A549 (cell line): ENCODE measurements around the gene KCNMB1. TPM values are rescaled to one million over a fixed set of nuclear protein-coding genes. Genes with fewer than 3 reads are reported as not detected.

Source experiments
- ATAC-seq, 2 experiments: fragments of 200-7000 bp in 1 of 2; fragments of >200 bp in 1 of 2; cut with Nextera tagmentation in 1 of 2; cut with Tn5 transposase in 1 of 2; 3 replicates each; pipeline versions ENCODE4 v1.8.0 to v1.9.1; 2018 to 2020; ENCODE audit warnings: mild to moderate bottlenecking in 1 of 2, moderate library complexity in 1 of 2
- CTCF ChIA-PET: fragments of 300-600 bp; sonication (Branson Sonifier 250); formaldehyde crosslinking; extraction: SDS; loops from one replicate; lab custom pipeline; 2021; ENCODE audit warnings: antibody characterized with exemption, inconsistent platforms; lab: Yijun Ruan, JAX
- POLR2A ChIA-PET: fragments of 350-600 bp; formaldehyde crosslinking; extraction: SDS; loops from one replicate; lab custom pipeline; 2021; ENCODE audit warnings: antibody characterized with exemption, inconsistent platforms; lab: Yijun Ruan, JAX
- DNase-seq, 2 experiments: peaks; one replicate each; pipeline versions ENCODE4 v3.0.0 to v3.0.0-alpha.2; 2011 to 2016; ENCODE audit warnings: low read depth in 1 of 2, low spot score in 1 of 2
- FAIRE-seq: peaks from 2 replicates; lab custom pipeline; 2011; peaks lifted over from hg19 to GRCh38; lab: Jason Lieb, UNC
- H3K27ac ChIP-seq, 2 experiments: fragments of >200 bp; sonication (Bioruptor Twin); formaldehyde crosslinking; 3 replicates each; pipeline ENCODE4 v1.5.1; 2016 to 2017
- H3K4me1 ChIP-seq: fragments of >200 bp; sonication (Bioruptor Twin); formaldehyde crosslinking; 3 replicates; pipeline ENCODE4 v1.6.1; 2016
- H3K4me2 ChIP-seq: fragments of >200 bp; sonication (Bioruptor Twin); formaldehyde crosslinking; 3 replicates; pipeline ENCODE4 v1.6.1; 2016
- H3K4me3 ChIP-seq: fragments of >200 bp; sonication (Bioruptor Twin); formaldehyde crosslinking; 3 replicates; pipeline ENCODE4 v1.5.1; 2016
- H3K9me3 ChIP-seq: fragments of >200 bp; sonication (Bioruptor Twin); formaldehyde crosslinking; 3 replicates; pipeline ENCODE4 v1.6.1; 2016
- BHLHE40 ChIP-seq: IDR thresholded peaks from 2 replicates; pipeline ENCODE4 v1.6.1; 2012; ENCODE audit warnings: low read depth, low read length, inconsistent platforms
- CBX2 ChIP-seq: fragments of 200-600 bp; sonication (generic); IDR thresholded peaks from 2 replicates; pipeline ENCODE4 v1.6.1; 2016; ENCODE audit warnings: low read depth, mild to moderate bottlenecking, borderline replicate concordance
- EHMT2 ChIP-seq: fragments of 200-600 bp; sonication (generic); IDR thresholded peaks from 2 replicates; pipeline ENCODE4 v1.6.1; 2016; ENCODE audit warnings: antibody characterized with exemption, low read depth, mild to moderate bottlenecking, moderate library complexity
- ESRRA ChIP-seq: fragments of 150-350 bp; IDR thresholded peaks from 2 replicates; pipeline ENCODE4 v1.6.1; 2014; ENCODE audit warnings: mild to moderate bottlenecking, low read length, borderline replicate concordance
- FOXS1 ChIP-seq: fragments of 250-450 bp; sonication (Bioruptor Pico); IDR thresholded peaks from 2 replicates; pipeline ENCODE4 v1.5.0; 2020; ENCODE audit warnings: mild to moderate bottlenecking, moderate library complexity
- GATA3 ChIP-seq: IDR thresholded peaks from 2 replicates; pipeline ENCODE4 v1.6.1; 2012; ENCODE audit warnings: borderline replicate concordance
- HEYL ChIP-seq: fragments of 250-450 bp; sonication (Bioruptor Pico); IDR thresholded peaks from 2 replicates; pipeline ENCODE4 v1.8.0; 2021; ENCODE audit warnings: mild to moderate bottlenecking, moderate library complexity
- HMGXB4 ChIP-seq: fragments of 250-450 bp; sonication (Bioruptor Pico); IDR thresholded peaks from 2 replicates; pipeline ENCODE4 v1.5.0; 2021; ENCODE audit warnings: mild to moderate bottlenecking, moderate library complexity, borderline replicate concordance
- HOXA7 ChIP-seq: fragments of 250-450 bp; sonication (Bioruptor Pico); IDR thresholded peaks from 2 replicates; pipeline ENCODE4 v1.5.0; 2020; ENCODE audit warnings: mild to moderate bottlenecking, moderate library complexity
- HOXB5 ChIP-seq: fragments of 250-450 bp; sonication (Bioruptor Pico); IDR thresholded peaks from 2 replicates; pipeline ENCODE4 v1.5.0; 2020; ENCODE audit warnings: mild to moderate bottlenecking, moderate library complexity
- MAZ ChIP-seq: fragments of 150-350 bp; IDR thresholded peaks from 2 replicates; pipeline ENCODE4 v1.6.1; 2014; ENCODE audit warnings: antibody characterized with exemption, low read depth, low read length, borderline replicate concordance
- MYC ChIP-seq: IDR thresholded peaks from 2 replicates; pipeline ENCODE4 v1.6.1; 2012; ENCODE audit warnings: mild to moderate bottlenecking, inconsistent platforms, low read length, improper control_type of control experiment, borderline replicate concordance
- NFE2L2 ChIP-seq: fragments of 150-350 bp; conservative IDR thresholded peaks from 2 replicates; pipeline ENCODE4 v1.6.1; 2014; ENCODE audit warnings: low read length
- NR3C1 ChIP-seq: fragments of >200 bp; sonication (Bioruptor Twin); formaldehyde crosslinking; IDR thresholded peaks from 3 replicates; pipeline ENCODE4 v1.6.1; 2017
- RFX5 ChIP-seq: fragments of 450-650 bp; IDR thresholded peaks from 2 replicates; pipeline ENCODE4 v1.7.1; 2014; ENCODE audit warnings: antibody characterized with exemption, mild to moderate bottlenecking, moderate library complexity
- SMC3 ChIP-seq: fragments of >200 bp; sonication (Bioruptor Twin); formaldehyde crosslinking; IDR thresholded peaks from 3 replicates; pipeline ENCODE4 v1.6.1; 2018; ENCODE audit warnings: inconsistent platforms
- TP53 ChIP-seq: fragments of 250-450 bp; sonication (Bioruptor Pico); IDR thresholded peaks from 2 replicates; pipeline ENCODE4 v1.5.0; 2021; ENCODE audit warnings: mild to moderate bottlenecking, moderate library complexity
- ZFP36 ChIP-seq: fragments of 450-650 bp; IDR thresholded peaks from 2 replicates; pipeline ENCODE4 v1.6.1; 2014; ENCODE audit warnings: borderline replicate concordance; ENCODE audit not compliant: partially characterized antibody
- ZSCAN20 ChIP-seq: fragments of 250-450 bp; sonication (Bioruptor Pico); IDR thresholded peaks from 2 replicates; pipeline ENCODE4 v1.8.0; 2022; ENCODE audit warnings: mild to moderate bottlenecking, moderate library complexity
- WGBS: methylation state at CpG from one replicate; pipeline ENCODE4 v1.1.6; 2017; ENCODE audit errors: missing lambda C conversion rate; 5-methylcytosine and 5-hydroxymethylcytosine counted together
- polyA minus RNA-seq: library from RNA; depleted of rRNA, polyadenylated mRNA; stranded (reverse); fragments of >200 nt; gene quantifications from 2 replicates; pipeline ENCODE4 v1.2.3, GENCODE V29; 2011; rRNA and poly(A)+ RNA removed
- polyA plus RNA-seq, 4 experiments: library from polyadenylated mRNA; depleted of rRNA in 3 of 4; stranded (reverse); fragments of >200 nt; fragmentation: RNase III in 1 of 4; extraction: RNeasy Plus Mini Kit Qiagen cat#74134 plus additional on column Dnase treatment in 1 of 4; gene quantifications; 2 replicates in 3 of 4; 3 replicates in 1 of 4; pipeline ENCODE4 v1.2.3, GENCODE V29; 2011 to 2017

Gene KCNMB1
- polyA plus RNA-seq (2011; rRNA removed) = not detected in 2 replicates
- polyA plus RNA-seq (2012; cell fraction: cytosol; rRNA removed) = not detected in 2 replicates
- not detected in 2 replicates for polyA plus RNA-seq (2012; cell fraction: nucleus; rRNA removed)
- polyA plus RNA-seq (2017; fragmentation: RNase III; extraction: RNeasy Plus Mini Kit Qiagen cat#74134 plus additional on column Dnase treatment) = not detected in 3 replicates
- polyA minus RNA-seq = not detected in 2 replicates

GRCh38 chr5:170388818-170389549, at the start of gene KCNMB1:
KCNMB1 (minus strand) TSS chr5:170389367; CDS start chr5:170385447, 3,920 bp downstream.
- no peaks in the 10 kb centered on the region for H3K4me1 ChIP-seq
- TF ChIP-seq ZSCAN20 (no peak), GATA3 (no peak), MYC (no peak), SMC3 (no peak), ESRRA (no peak), MAZ (no peak), EHMT2 (no peak), TP53 (CRISPR knock-in tag) (no peak), NFE2L2 (no peak), ZFP36 (no peak), HMGXB4 (CRISPR knock-in tag) (no peak), RFX5 (no peak), NR3C1 (no peak), CBX2 (no peak), HOXA7 (CRISPR knock-in tag) (no peak)
- POLR2A ChIA-PET = interaction anchor here (0.6 kb wide), 1 partner anchor 9 kb away, joined by 5 read pairs; no protein-coding TSS in a partner anchor
- no peak within 1 kb of the TSS for H3K27ac ChIP-seq
- CTCF ChIA-PET = interaction anchor here (0.6 to 1.6 kb wide), 5 partner anchors 8 to 396 kb away, joined by 3 to 4 read pairs (median 3); no protein-coding TSS in a partner anchor
- 41% methylated on average over 13 of the region's 15 CpGs for WGBS
- H3K9me3 ChIP-seq = no peaks in the 10 kb centered on the region
- FAIRE-seq = no peak
- ATAC-seq = peak; percentile 10 to 42; a peak in 3 of 6 replicates
- H3K4me3 ChIP-seq = no peak within 1 kb of the TSS
- H3K4me2 ChIP-seq = no peak within 1 kb of the TSS
- DNase-seq = no peak

GRCh38 chr5:170438581-170438980, 49.4 kb upstream of the KCNMB1 start:
- Histone ChIP-seq H3K4me3 (no peak overlapping the region), H3K27ac (no peak overlapping the region), H3K9me3 (0 out of 3 replicates have a peak, but pooled peaks cover under 1% of the 10 kb centered on the region), H3K4me1 (no peaks in the 10 kb centered on the region), H3K4me2 (no peak overlapping the region)
- no peak for DNase-seq
- ChIA-PET CTCF (interaction anchor here (0.6 to 2.6 kb wide), 7 partner anchors 18 to 200 kb away, joined by 3 to 25 read pairs (median 4); no protein-coding TSS in a partner anchor), POLR2A (no interaction called here)
- FAIRE-seq = no peak
- 74% methylated on average over 7 of the region's 8 CpGs for WGBS
- peak; percentile 23 for TF ChIP-seq ZFP36
- TF ChIP-seq BHLHE40 = no peak
- no peak for ATAC-seq

DNA sequence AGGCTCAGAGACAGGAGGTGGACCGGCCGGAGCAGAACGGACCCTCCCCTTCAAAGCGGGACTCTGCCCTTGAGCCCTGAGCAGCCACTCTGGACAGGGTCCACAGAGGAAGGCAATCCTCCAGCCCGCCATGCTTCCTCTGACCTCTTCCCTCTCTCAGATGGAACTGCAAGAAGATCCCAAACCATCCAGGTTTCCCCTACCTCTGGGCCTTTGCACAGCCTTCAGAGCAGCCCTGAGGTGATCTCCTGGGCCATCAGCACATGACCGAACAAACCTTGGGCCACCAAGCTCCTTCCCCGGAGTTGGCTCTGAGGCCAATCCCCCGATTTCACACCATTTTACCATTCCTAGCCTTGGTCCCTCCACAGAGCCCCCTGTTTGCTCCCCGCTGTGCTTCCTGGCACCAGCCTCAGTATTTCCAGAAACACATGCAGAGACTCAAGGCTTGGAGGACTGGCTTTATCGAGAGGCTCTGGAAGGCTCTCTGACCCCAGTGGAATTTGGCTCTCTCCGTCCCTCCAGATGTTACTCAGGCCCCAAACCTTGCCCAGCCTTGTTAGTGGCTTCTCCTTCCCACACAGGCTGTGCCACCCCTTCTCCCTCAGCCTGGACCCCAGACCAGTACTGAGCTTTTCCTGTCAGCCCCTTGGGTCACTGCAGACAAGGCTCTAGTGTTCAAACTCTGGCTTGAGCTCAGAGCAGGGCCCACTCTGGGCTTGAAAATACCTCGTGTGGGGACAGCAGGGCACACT, 48.6 kb upstream of the KCNMB1 start:
- CTCF ChIA-PET = interaction anchor here (0.8 to 2.6 kb wide), 7 partner anchors 17 to 201 kb away, joined by 3 to 25 read pairs (median 4); no protein-coding TSS in a partner anchor
- peaks cover 5% of the 10 kb centered on the region; the same call in 1 of the 3 replicates for H3K9me3 ChIP-seq
- DNase-seq (no peak), FAIRE-seq (no peak), ATAC-seq (no peak)
- POLR2A ChIA-PET = no interaction called here
- TF ChIP-seq FOXS1 (CRISPR knock-in tag) = no peak
- TF ChIP-seq HOXB5 (CRISPR knock-in tag) = no peak
- TF ChIP-seq HEYL (CRISPR knock-in tag) = no peak
- no peak overlapping the region for H3K27ac ChIP-seq
- H3K4me3 ChIP-seq = no peak overlapping the region
- no peak overlapping the region for H3K4me2 ChIP-seq
- H3K4me1 ChIP-seq = no peaks in the 10 kb centered on the region
- WGBS = 81% methylated on average over 11 of the region's 12 CpGs
